ENCODE results near the gene HOXA3. TPM values are rescaled to one million over a fixed set of nuclear protein-coding genes. Genes with fewer than 3 reads are reported as not detected.

HOXA3 gene
- total RNA-seq, 1 donor from 2014 or later = 8.7 TPM

GRCh38 chr7:27147199-27148030 is 5.0 kb downstream of the HOXA3 start, which contains the start of gene HOXA6:
Gene HOXA6, minus strand, starts transcription at chr7:27147774. Its CDS starts 25 bp downstream, at chr7:27147749.
- Histone ChIP-seq H3K4me1 (peaks cover 15% of the 10 kb centered on the region), H3K36me3 (no peaks in the 10 kb centered on the region), H3K4me3 (peak within 1 kb of the TSS; percentile 70), H3K27me3 (peaks cover 76% of the 10 kb centered on the region), H3K9me3 (no peaks in the 10 kb centered on the region), H3K27ac (peak within 1 kb of the TSS; percentile 88)
- ATAC-seq (no peak), DNase-seq (peak; percentile 67)
- TF ChIP-seq CTCF (IDR thresholded peaks at IDR 0.05) = no peak
- intact Hi-C loops (cut with DNase I) = no loop called here

- H3K36me3 ChIP-seq = no peaks in the 10 kb centered on the region
- peaks cover 68% of the 10 kb centered on the region for H3K27me3 ChIP-seq
- ATAC-seq (no peak), DNase-seq (no peak)
- H3K27ac ChIP-seq = peak overlapping the region; percentile 88
- TF ChIP-seq CTCF (IDR thresholded peaks at IDR 0.05) = no peak
- peaks cover 15% of the 10 kb centered on the region for H3K4me1 ChIP-seq
- H3K9me3 ChIP-seq = no peaks in the 10 kb centered on the region
- peak overlapping the region; percentile 70 for H3K4me3 ChIP-seq
- intact Hi-C loops (cut with DNase I) = no loop called here
Observed at GRCh38 chr7:27146491-27147198, 5.7 kb downstream of the HOXA3 start.

GRCh38 chr7:27145914-27146412 is 6.4 kb downstream of the HOXA3 start:
- intact Hi-C loops (cut with DNase I) = no loop called here
- Histone ChIP-seq H3K4me3 (peak overlapping the region; percentile 70), H3K27ac (peak overlapping the region; percentile 88), H3K9me3 (no peaks in the 10 kb centered on the region), H3K27me3 (peaks cover 61% of the 10 kb centered on the region), H3K4me1 (peaks cover 10% of the 10 kb centered on the region), H3K36me3 (no peaks in the 10 kb centered on the region)
- DNase-seq (no peak), ATAC-seq (no peak)
- no peak for TF ChIP-seq CTCF (IDR thresholded peaks at IDR 0.05)

GRCh38 chr7:27145165-27145913 is 7.0 kb downstream of the HOXA3 start:
- Histone ChIP-seq H3K4me3 (peak overlapping the region; percentile 70), H3K9me3 (no peaks in the 10 kb centered on the region), H3K27me3 (peaks cover 58% of the 10 kb centered on the region), H3K36me3 (no peaks in the 10 kb centered on the region), H3K4me1 (peaks cover 5% of the 10 kb centered on the region), H3K27ac (peak overlapping the region; percentile 88)
- ATAC-seq (no peak), DNase-seq (no peak)
- TF ChIP-seq CTCF (IDR thresholded peaks at IDR 0.05) = no peak
- intact Hi-C loops (cut with DNase I) = no loop called here

GRCh38 chr7:27144781-27145164 is 7.6 kb downstream of the HOXA3 start:
- Histone ChIP-seq H3K9me3 (no peaks in the 10 kb centered on the region), H3K4me3 (peak overlapping the region; percentile 70), H3K4me1 (peaks cover 4% of the 10 kb centered on the region), H3K27me3 (peaks cover 53% of the 10 kb centered on the region), H3K27ac (peak overlapping the region; percentile 88), H3K36me3 (no peaks in the 10 kb centered on the region)
- intact Hi-C loops (cut with DNase I) = loop anchor here (5.0 kb wide), 1 partner anchor 47 kb away; the partner anchor contains the start of gene HOXA1
- no peak for TF ChIP-seq CTCF (IDR thresholded peaks at IDR 0.05)
- ATAC-seq (no peak), DNase-seq (no peak)

Data from upper lobe of right lung (tissue), 1 donor.